Muscle of back (tissue), 11 donors: Measurements from ENCODE around the gene VPS13C. TPM values are rescaled to one million over a fixed set of nuclear protein-coding genes. Genes with fewer than 3 reads are reported as not detected.
A peak's percentile ranks its signal among the peaks of the same experiment; 100 is the strongest.
"Not testable (repeated sequence)": the region's sequence is repeated elsewhere in the genome, so short reads cannot be mapped to it uniquely, and the experiment has no call there.

ENCODE experiments used
- DNase-seq, 3 donors: peaks; one replicate each; pipeline versions ENCODE4 v3.0.0 to v3.0.0-alpha.2; 2013
- polyA plus RNA-seq, 10 donors: library from polyadenylated mRNA; unstranded; fragments of 120-200 nt; gene quantifications; one replicate each; pipeline ENCODE4 v1.2.1, GENCODE V29; 2013; ENCODE audit not compliant: insufficient read length in 10 of 10

VPS13C gene
- polyA plus RNA-seq, 10 donors = 24.1 to 44.7 (median 29.7) TPM

DNA sequence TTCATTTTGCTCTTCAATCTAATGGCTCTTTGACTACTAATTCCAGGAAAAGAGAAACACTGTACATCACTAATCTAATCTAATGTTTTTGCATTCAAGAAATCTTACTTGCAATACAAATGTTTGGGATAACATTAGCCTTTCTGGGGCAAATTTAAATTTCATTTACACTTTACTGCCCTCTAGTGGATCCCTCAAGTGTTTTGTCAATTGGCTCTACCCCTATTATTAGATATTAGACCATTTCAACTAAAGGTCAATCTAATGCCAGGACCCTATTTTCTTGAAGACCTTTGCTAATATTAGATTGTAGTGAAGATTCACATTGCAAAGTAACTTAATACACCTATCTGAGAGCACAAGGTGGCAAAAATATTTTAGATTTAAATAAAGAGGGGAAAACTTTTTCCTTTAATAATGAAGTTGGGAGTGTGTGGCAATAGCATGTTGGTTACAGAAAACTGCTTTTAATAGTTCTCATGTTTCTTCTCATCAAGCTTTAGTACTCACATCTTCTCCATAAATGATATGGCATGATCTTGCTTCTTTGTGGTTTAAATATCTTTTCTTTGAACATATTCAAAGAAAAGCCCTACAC, 11.6 kb upstream of the VPS13C start:
- peak in 2 of 3 donors; percentile 36 to 49 for DNase-seq

GRCh38 chr15:62069551-62069950, 9.3 kb upstream of the VPS13C start:
- no peak for DNase-seq

DNA sequence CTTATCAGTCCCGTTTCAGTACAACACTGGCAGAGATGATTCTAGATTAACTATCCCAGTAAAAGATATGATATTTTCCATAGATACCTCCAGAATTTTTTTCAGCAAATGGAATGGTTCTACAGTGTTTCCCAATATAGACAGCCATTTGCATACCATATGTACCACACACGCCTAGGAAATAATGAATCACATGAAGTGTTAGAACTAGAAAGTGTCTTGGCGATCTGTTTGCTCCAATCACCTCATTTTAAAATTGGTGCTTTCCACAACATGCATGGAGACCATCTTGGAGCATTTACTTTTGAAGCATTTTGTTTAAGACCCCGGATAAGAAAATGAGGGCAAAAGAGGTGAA, 8.5 kb upstream of the VPS13C start:
- DNase-seq = no peak

- DNase-seq = peak in 2 of 3 donors; percentile 26 to 71
Measured at GRCh38 chr15:62068071-62068809, 8.0 kb upstream of the VPS13C start.

DNA sequence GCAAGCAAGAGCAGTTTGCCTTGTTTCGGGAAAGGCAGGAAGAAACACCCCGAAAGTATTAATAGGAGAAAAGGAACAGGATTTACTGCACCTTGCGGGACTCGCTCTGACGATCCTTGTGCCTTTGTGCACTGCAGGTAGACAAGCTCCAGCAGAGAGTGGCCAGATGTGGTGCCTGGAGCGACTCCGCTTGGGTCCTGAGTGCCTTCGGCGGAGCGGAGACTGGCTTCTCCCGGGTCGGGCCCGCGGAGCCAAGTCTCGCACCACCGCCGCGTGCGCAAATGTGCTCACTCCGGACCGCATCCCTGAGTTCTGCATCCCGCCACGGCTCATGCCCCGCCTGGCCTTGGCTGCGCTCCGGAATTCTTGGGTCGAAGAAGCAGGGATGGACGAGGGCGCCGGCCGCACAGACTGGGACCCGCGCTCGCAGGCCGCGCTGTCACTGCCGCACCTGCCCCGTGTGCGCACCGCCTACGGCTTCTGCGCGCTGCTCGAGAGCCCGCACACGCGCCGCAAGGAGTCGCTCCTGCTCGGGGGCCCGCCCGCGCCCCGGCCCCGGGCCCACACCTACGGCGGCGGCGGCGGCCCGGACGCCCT, 7.3 kb upstream of the VPS13C start:
- DNase-seq = peak in 1 of 3 donors; percentile 55

- DNase-seq = peak; percentile 38 to 62 (median 41)
Measured at GRCh38 chr15:62066663-62067447, 6.6 kb upstream of the VPS13C start, which contains the start of gene C2CD4A. TSS of gene C2CD4A (plus strand) at chr15:62066977. CDS start at chr15:62067614, 637 bp downstream.

DNA sequence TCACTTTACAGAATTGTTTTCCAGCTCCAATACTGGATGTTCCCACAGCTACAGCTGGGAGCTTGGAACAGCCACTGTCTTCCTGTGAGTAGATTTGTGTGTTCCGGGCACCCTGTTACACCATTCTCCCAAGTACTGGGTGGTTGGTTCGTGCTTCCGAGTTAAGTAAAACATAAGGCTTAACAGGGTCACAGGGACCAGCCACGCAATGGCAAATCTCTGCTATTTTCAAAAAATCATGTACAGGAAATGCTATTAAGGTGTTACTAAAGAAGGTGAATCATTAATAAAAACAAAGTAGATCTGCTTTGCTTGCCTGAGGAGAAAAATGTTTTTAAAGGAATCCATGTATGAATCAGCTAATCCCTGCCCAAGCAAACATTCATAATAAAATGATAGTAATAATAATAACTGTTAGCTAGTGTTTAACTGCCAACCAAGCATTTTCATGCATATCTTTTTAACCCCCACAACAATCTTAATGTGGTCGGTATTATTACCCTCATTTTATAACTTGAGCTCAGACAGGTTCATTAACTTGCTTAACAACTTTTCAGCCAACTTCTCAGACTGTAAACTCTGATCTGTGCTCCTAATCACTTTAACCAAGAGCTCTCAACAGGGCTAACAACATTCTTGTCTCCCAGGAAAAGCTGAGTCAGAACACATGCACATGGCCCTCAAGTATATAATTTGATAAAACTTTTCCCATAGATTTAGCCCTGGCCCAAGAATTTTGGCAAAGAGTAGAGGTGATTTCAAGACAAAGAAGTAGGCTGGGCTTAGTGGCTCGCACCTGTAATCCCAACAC, 3.8 kb upstream of the VPS13C start:
- DNase-seq = no peak

DNA sequence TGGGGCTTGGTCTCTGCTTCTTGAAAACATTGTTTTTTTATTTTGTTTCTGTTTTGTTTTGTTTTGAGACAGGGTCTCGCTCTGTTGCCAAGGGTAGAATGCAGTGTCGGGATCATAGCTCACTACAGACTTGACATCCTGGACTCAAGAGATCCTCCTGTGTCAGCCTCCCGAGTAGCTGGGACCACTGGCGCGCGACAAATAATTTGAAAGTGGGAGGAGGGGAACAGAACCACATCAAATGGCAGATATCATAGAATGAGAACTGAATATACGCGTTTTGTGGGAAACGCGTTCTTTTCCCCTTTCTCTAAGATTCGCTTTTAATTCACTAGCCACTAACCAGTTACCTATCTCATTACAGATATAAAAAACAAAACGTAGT, 641 bp upstream of the VPS13C start:
- peak in 1 of 3 donors; percentile 20 for DNase-seq

GRCh38 chr15:62059816-62060112, 483 bp downstream of the VPS13C start:
- DNase-seq = peak; percentile 30 to 84 (median 54)

GRCh38 chr15:62059108-62059815, 985 bp downstream of the VPS13C start:
- no peak for DNase-seq

DNA sequence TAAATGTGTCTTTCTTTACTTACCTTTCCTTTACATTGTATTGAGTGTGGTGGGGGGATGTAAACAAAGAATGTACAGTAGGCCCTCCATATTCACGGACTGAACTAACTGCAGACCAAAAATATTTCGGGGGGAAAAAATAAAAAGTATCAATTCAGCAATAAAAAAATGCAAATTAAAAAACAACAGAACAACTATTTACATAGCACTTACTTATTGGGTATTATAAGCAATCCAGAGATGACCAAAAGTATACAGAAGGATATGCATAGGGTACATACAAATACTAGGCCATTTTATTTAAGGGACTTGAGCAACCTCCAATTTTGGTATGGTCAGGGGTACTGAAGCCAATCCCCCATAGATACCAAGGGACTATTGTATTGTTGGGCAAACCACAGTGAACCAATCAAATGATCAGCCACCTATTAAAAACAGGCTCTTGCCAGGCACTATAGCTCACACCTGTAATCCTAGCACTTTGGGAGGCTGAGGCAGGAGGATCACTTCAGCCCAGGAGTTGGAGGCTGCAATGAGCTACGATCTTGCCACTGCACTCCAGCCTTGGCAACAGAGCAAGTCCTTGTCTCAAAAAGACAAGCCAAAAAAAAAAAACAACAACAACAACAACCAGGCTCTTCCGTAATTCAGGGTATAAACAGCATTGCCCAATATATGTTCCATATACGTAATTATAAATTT, 1.8 kb downstream of the VPS13C start:
- no peak for DNase-seq

DNA sequence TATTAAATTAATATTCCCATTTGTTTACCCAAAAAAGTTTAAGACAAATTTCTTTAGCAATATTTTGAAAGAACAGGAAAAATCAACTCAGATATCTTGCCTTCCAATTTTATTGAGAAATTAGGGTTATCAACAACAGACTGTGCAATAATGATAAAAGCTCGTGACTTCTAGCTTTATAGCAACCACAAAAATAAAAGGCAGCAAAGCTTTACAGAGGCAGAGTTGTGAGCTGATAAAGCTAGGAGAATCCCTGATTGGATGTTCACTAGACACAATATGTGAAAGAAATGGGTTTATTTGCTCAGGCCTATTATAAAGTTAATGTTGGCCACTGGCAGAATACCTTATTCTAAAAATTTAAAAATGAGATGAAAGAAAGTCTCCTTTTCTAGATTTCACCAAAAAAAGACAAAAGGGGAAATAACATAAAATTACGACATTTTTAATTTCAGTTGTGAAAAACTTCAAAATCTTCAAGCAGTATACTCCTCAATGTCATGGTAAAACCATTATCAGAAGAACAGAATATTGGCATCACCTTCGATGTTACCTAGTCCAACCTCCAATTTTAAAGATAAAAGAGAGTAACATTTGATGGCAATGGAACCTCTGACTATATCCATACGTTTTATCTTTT, 2.8 kb downstream of the VPS13C start:
- DNase-seq = no peak

DNA sequence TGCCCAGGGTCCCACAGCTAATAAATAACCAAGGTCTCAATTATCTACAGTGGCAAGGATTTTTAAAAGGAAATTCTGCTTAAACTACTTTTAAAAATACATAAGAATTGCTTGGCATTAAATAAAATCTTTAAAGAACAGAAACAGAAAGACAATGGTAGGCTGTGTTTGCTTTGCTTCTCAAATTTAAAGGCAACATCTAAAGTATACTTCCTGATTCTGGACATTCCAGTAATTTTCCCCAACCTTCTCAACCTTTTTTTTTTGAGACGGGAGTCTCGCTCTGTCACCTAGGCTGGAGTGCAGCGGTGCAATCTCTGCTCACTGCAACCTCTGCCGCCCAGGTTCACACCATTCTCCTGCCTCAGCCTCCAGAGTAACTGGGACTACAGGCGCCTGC, 5.3 kb downstream of the VPS13C start:
- DNase-seq = no peak

GRCh38 chr15:62053439-62054085, 6.7 kb downstream of the VPS13C start:
- no peak for DNase-seq

- no peak for DNase-seq
Measured at GRCh38 chr15:62052713-62053112, 7.5 kb downstream of the VPS13C start.

DNA sequence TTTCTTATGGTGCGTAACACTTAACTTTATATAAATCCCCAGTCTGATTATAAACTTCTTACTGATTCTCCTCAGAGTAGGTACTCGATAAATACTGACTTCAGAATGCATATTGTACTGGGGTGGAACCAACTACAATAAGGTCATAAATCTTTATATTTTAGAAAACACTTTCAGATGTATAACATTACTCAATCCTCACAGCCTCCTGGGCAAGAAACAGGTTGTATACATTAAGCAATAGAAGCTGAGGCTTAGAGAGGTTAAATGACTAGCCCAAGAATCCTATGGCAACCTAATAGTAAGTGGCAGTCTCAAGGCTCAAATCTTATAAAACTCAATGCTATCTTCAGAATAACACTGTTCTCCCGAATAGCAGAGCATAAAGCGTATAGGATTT, 9.1 kb downstream of the VPS13C start:
- DNase-seq = no peak

DNA sequence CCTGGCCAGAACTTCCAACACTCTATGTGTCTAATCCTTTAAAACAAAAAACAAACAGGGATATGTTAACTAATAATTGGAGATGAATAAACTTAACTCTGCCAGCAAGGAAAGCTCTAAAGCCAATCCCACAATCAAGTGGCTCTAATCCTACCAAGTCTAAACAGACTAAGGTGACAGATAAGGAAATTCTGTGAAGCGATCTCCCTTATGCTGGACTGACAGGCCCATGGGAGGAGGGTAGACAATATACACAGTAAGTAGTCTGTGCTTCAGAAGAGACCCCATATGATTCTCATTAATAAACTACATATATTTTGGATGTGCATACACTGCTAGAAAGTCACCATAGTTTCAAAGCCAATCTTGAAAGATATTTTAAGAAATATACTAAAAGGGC, 10.1 kb downstream of the VPS13C start:
- DNase-seq = no peak

DNA sequence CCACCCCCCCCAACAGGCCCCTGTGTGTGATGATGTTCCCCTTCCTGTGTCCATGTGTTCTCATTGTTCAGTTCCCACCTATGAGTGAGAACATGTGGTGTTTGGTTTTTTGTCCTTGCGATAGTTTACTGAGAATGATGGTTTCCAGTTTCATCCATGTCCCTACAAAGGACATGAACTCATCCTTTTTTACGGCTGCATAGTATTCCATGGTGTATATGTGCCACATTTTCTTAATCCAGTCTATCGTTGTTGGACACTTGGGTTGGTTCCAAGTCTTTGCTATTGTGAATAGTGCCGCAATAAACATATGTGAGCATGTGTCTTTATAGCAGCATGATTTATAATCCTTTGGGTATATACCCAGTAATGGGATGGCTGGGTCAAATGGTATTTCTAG, 12.0 kb downstream of the VPS13C start:
- DNase-seq = not testable (repeated sequence)

- no peak for DNase-seq
Measured at GRCh38 chr15:62047282-62047827, 12.9 kb downstream of the VPS13C start.
